H1 (cell line): ENCODE results near the gene IL18R1.

Experiments
- BRCA1 ChIP-seq: IDR thresholded peaks from 2 replicates; pipeline ENCODE4 v1.6.1; 2012; ENCODE audit warnings: low read depth, low read length, improper control_type of control experiment
- CHD2 ChIP-seq: IDR thresholded peaks from 2 replicates; pipeline ENCODE4 v1.6.1; 2012; ENCODE audit warnings: low read length, improper control_type of control experiment
- EP300 ChIP-seq, 2 experiments: IDR thresholded peaks; 1 replicate in 1 of 2; 2 replicates in 1 of 2; pipeline ENCODE4 v1.6.1; 2011 to 2012; ENCODE audit warnings: low read depth in 2 of 2, low read length in 2 of 2, mild to moderate bottlenecking in 2 of 2, borderline replicate concordance in 1 of 2, inconsistent platforms in 1 of 2, moderate library complexity in 1 of 2
- EZH2 ChIP-seq: fragments of 200-600 bp; sonication (generic); IDR thresholded peaks from 2 replicates; pipeline ENCODE4 v1.7.1; 2012; ENCODE audit warnings: low read depth, mild to moderate bottlenecking, moderate library complexity, low read length, inconsistent platforms; ENCODE audit not compliant: severe bottlenecking
- JUN ChIP-seq: IDR thresholded peaks from 2 replicates; pipeline ENCODE4 v1.6.1; 2011; ENCODE audit warnings: low read depth, mild to moderate bottlenecking, improper control_type of control experiment, low read length
- POLR2A ChIP-seq, 2 experiments: IDR thresholded peaks; 1 replicate in 1 of 2; 2 replicates in 1 of 2; pipeline ENCODE4 v1.6.1; 2011; ENCODE audit warnings: low read depth in 2 of 2, low read length in 2 of 2, mild to moderate bottlenecking in 2 of 2; ENCODE audit errors: control extremely low read depth in 1 of 2
- POLR2AphosphoS5 ChIP-seq: IDR thresholded peaks from 2 replicates; pipeline ENCODE4 v1.6.1; 2011; ENCODE audit warnings: low read depth, low read length
- RBBP5 ChIP-seq: IDR thresholded peaks from 2 replicates; pipeline ENCODE4 v1.7.1; 2012; ENCODE audit warnings: low read depth, mild to moderate bottlenecking, inconsistent platforms, low read length, moderate library complexity, borderline replicate concordance
- RFX5 ChIP-seq: IDR thresholded peaks from 2 replicates; pipeline ENCODE4 v1.6.1; 2011; ENCODE audit warnings: low read depth, low read length, improper control_type of control experiment, borderline replicate concordance
- SP2 ChIP-seq: IDR thresholded peaks from 2 replicates; pipeline ENCODE4 v1.6.1; 2012; ENCODE audit warnings: mild to moderate bottlenecking, low read length, inconsistent platforms
- TF ChIP-seq, protein P1 (sequence below), 3 experiments: IDR thresholded peaks; 1 replicate in 2 of 3; 2 replicates in 1 of 3; pipeline versions ENCODE4 v1.5.1 to v1.6.1; 2011; ENCODE audit warnings: low read length in 3 of 3, mild to moderate bottlenecking in 3 of 3, inconsistent platforms in 2 of 3, low read depth in 1 of 3, moderate library complexity in 1 of 3; ENCODE audit not compliant: insufficient read depth in 1 of 3; ENCODE audit errors: control extremely low read depth in 1 of 3
- TF ChIP-seq, protein P2 (sequence below): IDR thresholded peaks from 2 replicates; pipeline ENCODE4 v1.6.1; 2012; ENCODE audit warnings: inconsistent platforms

DNA sequence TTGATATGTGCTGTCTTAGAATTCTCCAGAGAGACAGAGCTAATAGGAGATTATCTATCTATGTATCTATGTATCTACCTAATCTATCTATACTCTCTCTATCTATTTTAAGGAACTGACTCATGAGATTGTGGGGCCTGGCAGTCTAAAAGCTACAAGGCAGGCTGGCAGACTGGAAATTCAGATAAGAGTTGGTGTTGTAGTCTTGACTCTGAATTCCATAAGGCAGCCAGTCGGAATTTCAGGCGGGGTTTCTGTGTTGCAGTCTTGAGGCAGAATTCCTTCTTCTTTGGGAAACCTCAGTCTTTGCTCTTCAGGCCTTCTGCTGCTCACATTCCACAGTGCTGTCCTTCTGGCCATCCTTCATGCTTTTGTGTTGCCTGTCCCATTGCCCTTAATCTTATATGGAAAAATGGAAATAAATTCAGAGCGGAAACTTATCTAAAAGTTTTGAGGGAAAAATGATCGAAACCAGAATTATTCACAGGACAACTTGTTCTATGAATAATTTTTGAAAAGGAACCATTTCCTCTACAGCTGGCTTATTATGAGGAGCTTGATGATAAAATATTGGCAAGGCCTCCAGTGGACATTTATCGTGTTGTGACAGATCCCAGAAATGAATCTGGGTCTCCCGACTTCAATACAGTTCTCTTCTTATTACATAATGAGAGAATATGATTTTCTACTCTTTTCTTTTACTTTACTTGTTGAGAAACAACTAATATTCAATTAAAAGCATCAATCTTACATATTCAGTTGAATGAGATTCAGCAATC is 33.5 kb upstream of the IL18R1 start:
- TF ChIP-seq EZH2, result no peak
- TF ChIP-seq BRCA1, result no peak
- TF ChIP-seq EP300 (IDR thresholded peaks at IDR 0.05; ENCODE audit: borderline replicate concordance in 1 of 2, low read depth in 2 of 2, low read length in 2 of 2), result no peak
- no peak for TF ChIP-seq POLR2A (IDR thresholded peaks at IDR 0.05; ENCODE audit: control extremely low read depth in 1 of 2, low read depth in 2 of 2, low read length in 2 of 2)
- TF ChIP-seq, protein P1, sequence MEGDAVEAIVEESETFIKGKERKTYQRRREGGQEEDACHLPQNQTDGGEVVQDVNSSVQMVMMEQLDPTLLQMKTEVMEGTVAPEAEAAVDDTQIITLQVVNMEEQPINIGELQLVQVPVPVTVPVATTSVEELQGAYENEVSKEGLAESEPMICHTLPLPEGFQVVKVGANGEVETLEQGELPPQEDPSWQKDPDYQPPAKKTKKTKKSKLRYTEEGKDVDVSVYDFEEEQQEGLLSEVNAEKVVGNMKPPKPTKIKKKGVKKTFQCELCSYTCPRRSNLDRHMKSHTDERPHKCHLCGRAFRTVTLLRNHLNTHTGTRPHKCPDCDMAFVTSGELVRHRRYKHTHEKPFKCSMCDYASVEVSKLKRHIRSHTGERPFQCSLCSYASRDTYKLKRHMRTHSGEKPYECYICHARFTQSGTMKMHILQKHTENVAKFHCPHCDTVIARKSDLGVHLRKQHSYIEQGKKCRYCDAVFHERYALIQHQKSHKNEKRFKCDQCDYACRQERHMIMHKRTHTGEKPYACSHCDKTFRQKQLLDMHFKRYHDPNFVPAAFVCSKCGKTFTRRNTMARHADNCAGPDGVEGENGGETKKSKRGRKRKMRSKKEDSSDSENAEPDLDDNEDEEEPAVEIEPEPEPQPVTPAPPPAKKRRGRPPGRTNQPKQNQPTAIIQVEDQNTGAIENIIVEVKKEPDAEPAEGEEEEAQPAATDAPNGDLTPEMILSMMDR (IDR thresholded peaks at IDR 0.05; ENCODE audit: control extremely low read depth in 1 of 3, insufficient read depth in 1 of 3, low read depth in 1 of 3, low read length in 3 of 3), result no peak
- TF ChIP-seq CHD2, result no peak
- TF ChIP-seq RFX5, result no peak
- no peak for TF ChIP-seq JUN
- TF ChIP-seq POLR2AphosphoS5, result no peak
- TF ChIP-seq, protein P2, sequence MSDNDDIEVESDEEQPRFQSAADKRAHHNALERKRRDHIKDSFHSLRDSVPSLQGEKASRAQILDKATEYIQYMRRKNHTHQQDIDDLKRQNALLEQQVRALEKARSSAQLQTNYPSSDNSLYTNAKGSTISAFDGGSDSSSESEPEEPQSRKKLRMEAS, result no peak
- TF ChIP-seq SP2, result no peak
- TF ChIP-seq RBBP5, result no peak
